MCF 10A (cell line): ENCODE results near the gene ID2. TPM values are rescaled to one million over a fixed set of nuclear protein-coding genes. Genes with fewer than 3 reads are reported as not detected.

Experiments
- BruUV-seq: library from RNA; stranded (reverse); fragments of 400-500 nt; replicated peaks from 2 replicates; lab custom pipeline; 2021; lab: Mats Ljungman, UMichigan
- CTCF ChIA-PET: fragments of 300-600 bp; sonication (Branson Sonifier 250); formaldehyde crosslinking; extraction: SDS; loops from one replicate; lab custom pipeline; 2021; ENCODE audit warnings: antibody characterized with exemption, inconsistent platforms; lab: Yijun Ruan, JAX
- POLR2A ChIA-PET: fragments of 300-600, 350-650 bp; sonication (Branson Sonifier 250); formaldehyde crosslinking; extraction: SDS; loops from one replicate; lab custom pipeline; 2020; ENCODE audit warnings: antibody characterized with exemption, inconsistent platforms; lab: Yijun Ruan, JAX
- DNase-seq: peaks from one replicate; pipeline ENCODE4 v3.0.0-alpha.2; 2018; ENCODE audit not compliant: unreplicated experiment
- H3K27ac Mint-ChIP-seq: one replicate; pipeline ENCODE4 v1.8.0; 2022; ENCODE audit warnings: mild to moderate bottlenecking, low read depth, mixed read lengths; ENCODE audit not compliant: unreplicated experiment
- H3K27me3 Mint-ChIP-seq: one replicate; pipeline ENCODE4 v1.8.0; 2022; ENCODE audit warnings: mixed read lengths; ENCODE audit not compliant: insufficient read depth, unreplicated experiment
- H3K36me3 Mint-ChIP-seq: one replicate; pipeline ENCODE4 v1.8.0; 2022; ENCODE audit warnings: mild to moderate bottlenecking, moderate library complexity, mixed read lengths; ENCODE audit not compliant: insufficient read depth, unreplicated experiment
- H3K4me1 Mint-ChIP-seq: one replicate; pipeline ENCODE4 v1.8.0; 2022; ENCODE audit warnings: mixed read lengths; ENCODE audit not compliant: insufficient read depth, unreplicated experiment
- H3K4me3 Mint-ChIP-seq: one replicate; pipeline ENCODE4 v1.8.0; 2022; ENCODE audit warnings: mild to moderate bottlenecking, moderate library complexity, mixed read lengths; ENCODE audit not compliant: unreplicated experiment
- H3K9me3 Mint-ChIP-seq: one replicate; pipeline ENCODE4 v1.8.0; 2022; ENCODE audit warnings: mixed read lengths; ENCODE audit not compliant: unreplicated experiment
- intact Hi-C: fragments of 100-400 bp; cut with micrococcal nuclease; formaldehyde crosslinking; loops from 2 replicates; pipeline ENCODE4 v1.14.1; 2022
- total RNA-seq: library from RNA; stranded (reverse); gene quantifications from 2 replicates; pipeline ENCODE4 v1.2.3, GENCODE V29; 2022
- TF ChIP-seq, protein P1 (sequence below): fragments of 200-600 bp; IDR thresholded peaks from one replicate; pipeline ENCODE4 v1.8.0; 2022; ENCODE audit warnings: antibody characterized with exemption, mild to moderate bottlenecking; ENCODE audit not compliant: unreplicated experiment

Gene ID2
- total RNA-seq, 1 experiment from 2014 or later: 2.0 TPM

DNA sequence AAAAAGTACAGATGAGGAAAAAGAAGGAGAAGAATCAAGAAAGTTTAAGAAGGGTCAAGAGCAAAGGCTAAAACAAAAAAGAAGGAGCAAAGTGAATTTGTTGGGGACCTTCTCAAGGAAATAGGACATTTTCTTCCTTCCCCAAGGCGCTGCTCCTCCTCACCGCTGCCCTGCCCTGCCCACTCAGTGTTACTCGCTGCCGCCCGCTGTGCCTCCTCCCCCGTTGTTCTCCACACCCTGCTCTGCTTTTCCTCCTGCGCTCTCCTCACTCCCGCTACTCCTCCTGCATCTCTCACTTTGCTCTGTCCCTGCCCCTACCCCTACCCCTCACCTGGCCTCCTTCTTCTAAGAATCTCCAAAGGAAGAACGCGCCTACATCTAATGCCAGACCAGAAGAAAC lies 50.7 kb downstream of the ID2 start:
- BruUV-seq: no TSS peak
- no peaks in the 10 kb centered on the region for H3K4me1 Mint-ChIP-seq
- no peaks in the 10 kb centered on the region for H3K27me3 Mint-ChIP-seq
- no peaks in the 10 kb centered on the region for H3K9me3 Mint-ChIP-seq
- TF ChIP-seq, protein P1, sequence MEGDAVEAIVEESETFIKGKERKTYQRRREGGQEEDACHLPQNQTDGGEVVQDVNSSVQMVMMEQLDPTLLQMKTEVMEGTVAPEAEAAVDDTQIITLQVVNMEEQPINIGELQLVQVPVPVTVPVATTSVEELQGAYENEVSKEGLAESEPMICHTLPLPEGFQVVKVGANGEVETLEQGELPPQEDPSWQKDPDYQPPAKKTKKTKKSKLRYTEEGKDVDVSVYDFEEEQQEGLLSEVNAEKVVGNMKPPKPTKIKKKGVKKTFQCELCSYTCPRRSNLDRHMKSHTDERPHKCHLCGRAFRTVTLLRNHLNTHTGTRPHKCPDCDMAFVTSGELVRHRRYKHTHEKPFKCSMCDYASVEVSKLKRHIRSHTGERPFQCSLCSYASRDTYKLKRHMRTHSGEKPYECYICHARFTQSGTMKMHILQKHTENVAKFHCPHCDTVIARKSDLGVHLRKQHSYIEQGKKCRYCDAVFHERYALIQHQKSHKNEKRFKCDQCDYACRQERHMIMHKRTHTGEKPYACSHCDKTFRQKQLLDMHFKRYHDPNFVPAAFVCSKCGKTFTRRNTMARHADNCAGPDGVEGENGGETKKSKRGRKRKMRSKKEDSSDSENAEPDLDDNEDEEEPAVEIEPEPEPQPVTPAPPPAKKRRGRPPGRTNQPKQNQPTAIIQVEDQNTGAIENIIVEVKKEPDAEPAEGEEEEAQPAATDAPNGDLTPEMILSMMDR: no peak
- ChIA-PET POLR2A (interaction anchor here (1.2 kb wide), 1 partner anchor 12 kb away, joined by 3 read pairs; no protein-coding TSS in a partner anchor), CTCF (interaction anchor here (1.9 kb wide), 1 partner anchor 71 kb away, joined by 5 read pairs; no protein-coding TSS in a partner anchor)
- no peak for DNase-seq
- intact Hi-C loops: no loop called here
- no peak overlapping the region for H3K4me3 Mint-ChIP-seq
- H3K27ac Mint-ChIP-seq: no peak overlapping the region
- H3K36me3 Mint-ChIP-seq: peaks cover 66% of the 10 kb centered on the region

Other genes starting within 250 kb of the ID2 start
- gene KIDINS220, start 155.6 kb downstream of the ID2 start, total RNA-seq: 41.8 and 42.3 TPM in 2 replicates